Activated B cell treated with CpG ODN at 0.5 μM for 24 hours (primary cell): ENCODE data around the gene UBASH3A. TPM values are rescaled to one million over a fixed set of nuclear protein-coding genes. Genes with fewer than 3 reads are reported as not detected.
A peak's percentile ranks its signal among the peaks of the same experiment; 100 is the strongest.

Experiments used
- ATAC-seq: fragments of 200-7000 bp; cut with Tn5 transposase; one replicate; pipeline ENCODE4 v1.10.0; 2021; ENCODE audit warnings: low read depth, mild to moderate bottlenecking, moderate library complexity
- CTCF ChIA-PET: fragments of 350-600 bp; sonication (Branson Sonifier 250); formaldehyde crosslinking; loops from one replicate; lab custom pipeline; 2021; ENCODE audit warnings: antibody characterized with exemption; lab: Charles Lee
- POLR2A ChIA-PET: fragments of 350-600 bp; sonication (Branson Sonifier 250); formaldehyde crosslinking; loops from one replicate; lab custom pipeline; 2021; ENCODE audit warnings: antibody characterized with exemption; lab: Charles Lee
- DNase-seq: peaks from one replicate; pipeline ENCODE4 v3.0.0; 2022
- H3K27ac Mint-ChIP-seq: one replicate; pipeline ENCODE4 v1.8.0; 2020; ENCODE audit warnings: mixed read lengths
- H3K27me3 Mint-ChIP-seq: one replicate; pipeline ENCODE4 v1.8.0; 2021; ENCODE audit warnings: mixed read lengths
- H3K36me3 Mint-ChIP-seq: one replicate; pipeline ENCODE4 v1.8.0; 2021; ENCODE audit warnings: low read depth, mixed read lengths
- H3K4me1 Mint-ChIP-seq: one replicate; pipeline ENCODE4 v1.8.0; 2021; ENCODE audit warnings: mixed read lengths
- H3K4me3 Mint-ChIP-seq: one replicate; pipeline ENCODE4 v1.8.0; 2020; ENCODE audit warnings: mild to moderate bottlenecking, mixed read lengths
- H3K9me3 Mint-ChIP-seq: one replicate; pipeline ENCODE4 v1.8.0; 2020; ENCODE audit warnings: mixed read lengths
- CTCF ChIP-seq: fragments of 200-600 bp; IDR thresholded peaks from one replicate; pipeline ENCODE4 v1.8.0; 2022; ENCODE audit warnings: antibody characterized with exemption, mild to moderate bottlenecking
- intact Hi-C: fragments of 100-400 bp; cut with micrococcal nuclease; formaldehyde crosslinking; loops from one replicate; pipeline ENCODE4 v1.15.1; 2024
- total RNA-seq: library from RNA; stranded (reverse); gene quantifications from 2 replicates; pipeline ENCODE4 v1.2.3, GENCODE V29; 2022

UBASH3A gene
- total RNA-seq, 1 donor from 2014 or later = not detected

- no peaks in the 10 kb centered on the region for H3K27me3 Mint-ChIP-seq
- H3K27ac Mint-ChIP-seq = no peak overlapping the region
- ATAC-seq (no peak), DNase-seq (no peak)
- H3K36me3 Mint-ChIP-seq = no peaks in the 10 kb centered on the region
- intact Hi-C loops = no loop called here
- no peaks in the 10 kb centered on the region for H3K9me3 Mint-ChIP-seq
- no peak overlapping the region for H3K4me3 Mint-ChIP-seq
- H3K4me1 Mint-ChIP-seq = peaks cover 9% of the 10 kb centered on the region
- TF ChIP-seq CTCF = no peak
- CTCF ChIA-PET = interaction anchor here (1.1 kb wide), 1 partner anchor 307 kb away, joined by 3 read pairs; no protein-coding TSS in a partner anchor
- POLR2A ChIA-PET = no interaction called here
Measured at GRCh38 chr21:42452401-42453223, 48.9 kb downstream of the UBASH3A start.

GRCh38 chr21:42453224-42453985, 49.7 kb downstream of the UBASH3A start:
- Mint-ChIP-seq H3K27me3 (no peaks in the 10 kb centered on the region), H3K4me3 (no peak overlapping the region), H3K36me3 (no peaks in the 10 kb centered on the region), H3K4me1 (peaks cover 9% of the 10 kb centered on the region), H3K9me3 (no peaks in the 10 kb centered on the region), H3K27ac (no peak overlapping the region)
- ChIA-PET CTCF (no interaction called here), POLR2A (no interaction called here)
- ATAC-seq (no peak), DNase-seq (no peak)
- no peak for TF ChIP-seq CTCF
- intact Hi-C loops = no loop called here

- no peaks in the 10 kb centered on the region for H3K36me3 Mint-ChIP-seq
- TF ChIP-seq CTCF = no peak
- DNase-seq (no peak), ATAC-seq (no peak)
- intact Hi-C loops = no loop called here
- H3K4me3 Mint-ChIP-seq = no peak overlapping the region
- CTCF ChIA-PET = no interaction called here
- H3K9me3 Mint-ChIP-seq = no peaks in the 10 kb centered on the region
- POLR2A ChIA-PET = no interaction called here
- no peak overlapping the region for H3K27ac Mint-ChIP-seq
- no peaks in the 10 kb centered on the region for H3K27me3 Mint-ChIP-seq
- peaks cover 11% of the 10 kb centered on the region for H3K4me1 Mint-ChIP-seq
Measured at GRCh38 chr21:42453986-42454570, 50.4 kb downstream of the UBASH3A start.

GRCh38 chr21:42454786-42455185, 51.1 kb downstream of the UBASH3A start:
- no peaks in the 10 kb centered on the region for H3K9me3 Mint-ChIP-seq
- no peak overlapping the region for H3K4me3 Mint-ChIP-seq
- H3K27me3 Mint-ChIP-seq = no peaks in the 10 kb centered on the region
- H3K36me3 Mint-ChIP-seq = no peaks in the 10 kb centered on the region
- intact Hi-C loops = no loop called here
- TF ChIP-seq CTCF = no peak
- H3K27ac Mint-ChIP-seq = no peak overlapping the region
- ATAC-seq (no peak), DNase-seq (no peak)
- POLR2A ChIA-PET = no interaction called here
- CTCF ChIA-PET = interaction anchor here (1.4 kb wide), 1 partner anchor 337 kb away, joined by 3 read pairs; no protein-coding TSS in a partner anchor
- H3K4me1 Mint-ChIP-seq = peaks cover 15% of the 10 kb centered on the region

GRCh38 chr21:42455196-42455595, 51.5 kb downstream of the UBASH3A start:
- H3K4me3 Mint-ChIP-seq = no peak overlapping the region
- ATAC-seq (peak; percentile 56), DNase-seq (no peak)
- H3K27me3 Mint-ChIP-seq = no peaks in the 10 kb centered on the region
- H3K36me3 Mint-ChIP-seq = no peaks in the 10 kb centered on the region
- H3K9me3 Mint-ChIP-seq = no peaks in the 10 kb centered on the region
- ChIA-PET CTCF (interaction anchor here (1.4 kb wide), 1 partner anchor 338 kb away, joined by 3 read pairs; no protein-coding TSS in a partner anchor), POLR2A (no interaction called here)
- intact Hi-C loops = no loop called here
- TF ChIP-seq CTCF = no peak
- H3K27ac Mint-ChIP-seq = no peak overlapping the region
- peaks cover 15% of the 10 kb centered on the region for H3K4me1 Mint-ChIP-seq
